Transverse colon (tissue), 4 donors: ENCODE measurements around the gene HOXD11.

Experiments used
- POLR2A ChIP-seq: fragments of 450-650 bp; IDR thresholded peaks from one replicate; pipeline ENCODE4 v1.6.1; 2016; ENCODE audit warnings: antibody characterized with exemption, mild to moderate bottlenecking, moderate library complexity
- POLR2AphosphoS5 ChIP-seq, 3 donors: sonication (generic); formaldehyde crosslinking; IDR thresholded peaks; one replicate each; pipeline ENCODE4 v1.6.1; 2016; ENCODE audit warnings: antibody characterized with exemption in 3 of 3
- TF ChIP-seq, protein P1 (sequence below), 5 experiments: fragments of 200-600 bp in 3 of 5; fragments of 450-650 bp in 2 of 5; sonication (generic) in 3 of 5; IDR thresholded peaks; 1 replicate in 2 of 5; 2 replicates in 3 of 5; pipeline ENCODE4 v1.5.1; 2016 to 2017; ENCODE audit warnings: antibody characterized with exemption in 5 of 5, inconsistent platforms in 3 of 5, mild to moderate bottlenecking in 2 of 5, moderate library complexity in 1 of 5

DNA sequence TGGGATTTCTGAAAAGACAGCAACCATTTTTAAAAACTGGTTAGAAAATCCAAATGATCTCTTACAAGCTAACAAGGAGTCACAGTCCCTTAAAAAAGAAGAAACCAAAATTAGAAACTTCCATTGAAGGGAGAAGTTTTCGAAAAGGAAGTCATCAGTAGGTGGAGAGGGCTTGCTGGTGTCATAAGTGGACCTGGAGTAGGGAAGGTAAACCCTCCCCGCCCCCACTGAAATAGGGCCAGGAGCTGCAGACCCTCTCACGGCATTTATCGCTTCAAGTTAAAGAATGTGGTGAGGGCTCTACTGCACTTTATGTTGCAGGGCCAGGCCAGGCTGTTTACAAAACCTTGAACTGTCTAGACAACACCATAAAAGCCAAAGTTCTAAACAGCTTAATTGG, 2.9 kb downstream of the HOXD11 start:
- no peak for TF ChIP-seq POLR2AphosphoS5 (IDR thresholded peaks at IDR 0.05)
- TF ChIP-seq, protein P1, sequence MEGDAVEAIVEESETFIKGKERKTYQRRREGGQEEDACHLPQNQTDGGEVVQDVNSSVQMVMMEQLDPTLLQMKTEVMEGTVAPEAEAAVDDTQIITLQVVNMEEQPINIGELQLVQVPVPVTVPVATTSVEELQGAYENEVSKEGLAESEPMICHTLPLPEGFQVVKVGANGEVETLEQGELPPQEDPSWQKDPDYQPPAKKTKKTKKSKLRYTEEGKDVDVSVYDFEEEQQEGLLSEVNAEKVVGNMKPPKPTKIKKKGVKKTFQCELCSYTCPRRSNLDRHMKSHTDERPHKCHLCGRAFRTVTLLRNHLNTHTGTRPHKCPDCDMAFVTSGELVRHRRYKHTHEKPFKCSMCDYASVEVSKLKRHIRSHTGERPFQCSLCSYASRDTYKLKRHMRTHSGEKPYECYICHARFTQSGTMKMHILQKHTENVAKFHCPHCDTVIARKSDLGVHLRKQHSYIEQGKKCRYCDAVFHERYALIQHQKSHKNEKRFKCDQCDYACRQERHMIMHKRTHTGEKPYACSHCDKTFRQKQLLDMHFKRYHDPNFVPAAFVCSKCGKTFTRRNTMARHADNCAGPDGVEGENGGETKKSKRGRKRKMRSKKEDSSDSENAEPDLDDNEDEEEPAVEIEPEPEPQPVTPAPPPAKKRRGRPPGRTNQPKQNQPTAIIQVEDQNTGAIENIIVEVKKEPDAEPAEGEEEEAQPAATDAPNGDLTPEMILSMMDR (IDR thresholded peaks at IDR 0.05): no peak
- no peak for TF ChIP-seq POLR2A
